Activated CD8-positive, alpha-beta T cell treated with anti-CD3 and anti-CD28 coated beads, Interleukin-2, amount 10 ng/mL, durations not matched to agents 7 days and 5 days (primary cell): ENCODE data around the gene KIAA1328. TPM values are rescaled to one million over a fixed set of nuclear protein-coding genes. Genes with fewer than 3 reads are reported as not detected.
"Not testable (repeated sequence)": the region's sequence is repeated elsewhere in the genome, so short reads cannot be mapped to it uniquely, and the experiment has no call there.

Source experiments
- ATAC-seq: fragments of 150-1000 bp; cut with Tn5 transposase; one replicate; pipeline ENCODE4 v1.10.0; 2021; ENCODE audit warnings: moderate library complexity
- CTCF ChIA-PET: fragments of 350-600 bp; sonication (Branson Sonifier 250); formaldehyde crosslinking; loops from one replicate; lab custom pipeline; 2021; ENCODE audit warnings: antibody characterized with exemption; lab: Charles Lee
- POLR2A ChIA-PET: fragments of 350-600 bp; sonication (Branson Sonifier 250); formaldehyde crosslinking; loops from one replicate; lab custom pipeline; 2021; ENCODE audit warnings: antibody characterized with exemption; lab: Charles Lee
- DNase-seq: peaks from one replicate; pipeline ENCODE4 v3.0.0-alpha.2; 2020
- H3K27ac Mint-ChIP-seq: one replicate; pipeline ENCODE4 v1.8.0; 2021; ENCODE audit warnings: mild to moderate bottlenecking, mixed read lengths
- H3K27me3 Mint-ChIP-seq: one replicate; pipeline ENCODE4 v1.8.0; 2021; ENCODE audit warnings: low read depth, mixed read lengths
- H3K36me3 Mint-ChIP-seq: one replicate; pipeline ENCODE4 v1.8.0; 2021; ENCODE audit warnings: low read depth, mixed read lengths
- H3K4me1 Mint-ChIP-seq: one replicate; pipeline ENCODE4 v1.8.0; 2021; ENCODE audit warnings: low read depth, mixed read lengths
- H3K4me3 Mint-ChIP-seq: one replicate; pipeline ENCODE4 v1.8.0; 2021; ENCODE audit warnings: mild to moderate bottlenecking, mixed read lengths
- H3K9me3 Mint-ChIP-seq: one replicate; pipeline ENCODE4 v1.8.0; 2022; ENCODE audit warnings: mixed read lengths; ENCODE audit not compliant: insufficient read depth
- total RNA-seq, 2 experiments: library from RNA; stranded (reverse); gene quantifications; one replicate each; pipeline ENCODE4 v1.2.3, GENCODE V29; 2021

Gene KIAA1328
- total RNA-seq, 2 experiments from 2014 or later: 8.4 to 8.7 TPM

GRCh38 chr18:36811955-36812354, 17.0 kb upstream of the KIAA1328 start:
- no peak overlapping the region for H3K4me3 Mint-ChIP-seq
- H3K4me1 Mint-ChIP-seq: peaks cover 3% of the 10 kb centered on the region
- ChIA-PET POLR2A (interaction anchor here (0.8 kb wide), 1 partner anchor 17 kb away, joined by 3 read pairs; the partner anchor contains the start of genes KIAA1328 and TPGS2), CTCF (interaction anchor here (5.3 kb wide), 1 partner anchor 125 kb away, joined by 50 read pairs; no protein-coding TSS in a partner anchor)
- ATAC-seq (no peak), DNase-seq (no peak)
- H3K27me3 Mint-ChIP-seq: no peaks in the 10 kb centered on the region
- H3K27ac Mint-ChIP-seq: no peak overlapping the region
- H3K9me3 Mint-ChIP-seq: no peaks in the 10 kb centered on the region
- peaks cover 47% of the 10 kb centered on the region for H3K36me3 Mint-ChIP-seq

- no peak overlapping the region for H3K4me3 Mint-ChIP-seq
- H3K36me3 Mint-ChIP-seq: peaks cover 43% of the 10 kb centered on the region
- DNase-seq (no peak), ATAC-seq (no peak)
- no peak overlapping the region for H3K27ac Mint-ChIP-seq
- ChIA-PET CTCF (interaction anchor here (0.7 to 5.3 kb wide), 2 partner anchors 125 kb away, joined by 4 to 50 read pairs; no protein-coding TSS in a partner anchor), POLR2A (interaction anchor here (0.8 kb wide), 1 partner anchor 16 kb away, joined by 3 read pairs; the partner anchor contains the start of genes KIAA1328 and TPGS2)
- no peaks in the 10 kb centered on the region for H3K9me3 Mint-ChIP-seq
- H3K4me1 Mint-ChIP-seq: peaks cover 3% of the 10 kb centered on the region
- H3K27me3 Mint-ChIP-seq: no peaks in the 10 kb centered on the region
Observed at GRCh38 chr18:36812678-36813077, 16.2 kb upstream of the KIAA1328 start.

- DNase-seq: no peak
- H3K36me3 Mint-ChIP-seq: peaks cover 43% of the 10 kb centered on the region
- H3K27me3 Mint-ChIP-seq: no peaks in the 10 kb centered on the region
- H3K27ac Mint-ChIP-seq: peak overlapping the region; percentile 19
- H3K9me3 Mint-ChIP-seq: no peaks in the 10 kb centered on the region
- ATAC-seq: no peak
- ChIA-PET POLR2A (no interaction called here), CTCF (interaction anchor here (0.7 kb wide), 1 partner anchor 126 kb away, joined by 4 read pairs; no protein-coding TSS in a partner anchor)
- H3K4me1 Mint-ChIP-seq: peaks cover 3% of the 10 kb centered on the region
- no peak overlapping the region for H3K4me3 Mint-ChIP-seq
Observed at GRCh38 chr18:36813101-36813775, 15.7 kb upstream of the KIAA1328 start.

GRCh38 chr18:36813824-36814223, 15.1 kb upstream of the KIAA1328 start:
- ChIA-PET CTCF (no interaction called here), POLR2A (no interaction called here)
- H3K9me3 Mint-ChIP-seq: no peaks in the 10 kb centered on the region
- H3K27ac Mint-ChIP-seq: no peak overlapping the region
- DNase-seq (no peak), ATAC-seq (no peak)
- no peaks in the 10 kb centered on the region for H3K27me3 Mint-ChIP-seq
- peaks cover 3% of the 10 kb centered on the region for H3K4me1 Mint-ChIP-seq
- H3K36me3 Mint-ChIP-seq: peaks cover 43% of the 10 kb centered on the region
- no peak overlapping the region for H3K4me3 Mint-ChIP-seq

GRCh38 chr18:36814994-36815393, 13.9 kb upstream of the KIAA1328 start:
- H3K27ac Mint-ChIP-seq: no peak overlapping the region
- H3K36me3 Mint-ChIP-seq: peaks cover 48% of the 10 kb centered on the region
- no peaks in the 10 kb centered on the region for H3K27me3 Mint-ChIP-seq
- ATAC-seq: no peak
- no peaks in the 10 kb centered on the region for H3K4me1 Mint-ChIP-seq
- DNase-seq: no peak
- POLR2A ChIA-PET: no interaction called here
- H3K4me3 Mint-ChIP-seq: no peak overlapping the region
- H3K9me3 Mint-ChIP-seq: no peaks in the 10 kb centered on the region
- CTCF ChIA-PET: no interaction called here

GRCh38 chr18:36816096-36816495, 12.8 kb upstream of the KIAA1328 start:
- H3K4me3 Mint-ChIP-seq, H3K9me3 Mint-ChIP-seq, DNase-seq, H3K27me3 Mint-ChIP-seq, H3K4me1 Mint-ChIP-seq, ATAC-seq, POLR2A ChIA-PET: not testable (repeated sequence)
- Mint-ChIP-seq H3K36me3 (peaks cover 52% of the 10 kb centered on the region), H3K27ac (peak overlapping the region; percentile 2)
- CTCF ChIA-PET: interaction anchor here (1.2 kb wide), 1 partner anchor 13 kb away, joined by 3 read pairs; the partner anchor contains the start of genes KIAA1328 and TPGS2

- H3K27me3 Mint-ChIP-seq: no peaks in the 10 kb centered on the region
- no peak for DNase-seq
- ATAC-seq: no peak
- ChIA-PET CTCF (interaction anchor here (1.0 to 1.3 kb wide), 2 partner anchors 9 to 12 kb away, joined by 3 read pairs; partner anchors contain the start of genes KIAA1328 and TPGS2), POLR2A (no interaction called here)
- H3K4me3 Mint-ChIP-seq: no peak overlapping the region
- no peaks in the 10 kb centered on the region for H3K4me1 Mint-ChIP-seq
- peaks cover 59% of the 10 kb centered on the region for H3K36me3 Mint-ChIP-seq
- H3K27ac Mint-ChIP-seq: no peak overlapping the region
- no peaks in the 10 kb centered on the region for H3K9me3 Mint-ChIP-seq
Observed at GRCh38 chr18:36817039-36817438, 11.9 kb upstream of the KIAA1328 start.

- Mint-ChIP-seq H3K27me3 (no peaks in the 10 kb centered on the region), H3K36me3 (peaks cover 52% of the 10 kb centered on the region), H3K4me3 (no peak overlapping the region), H3K27ac (no peak overlapping the region), H3K4me1 (peaks cover under 1% of the 10 kb centered on the region), H3K9me3 (no peaks in the 10 kb centered on the region)
- CTCF ChIA-PET: interaction anchor here (0.8 kb wide), 1 partner anchor 15 kb away, joined by 3 read pairs; no protein-coding TSS in a partner anchor
- ATAC-seq: no peak
- POLR2A ChIA-PET: no interaction called here
- no peak for DNase-seq
Observed at GRCh38 chr18:36818652-36819051, 10.3 kb upstream of the KIAA1328 start.

- peaks cover 53% of the 10 kb centered on the region for H3K36me3 Mint-ChIP-seq
- no peak for DNase-seq
- POLR2A ChIA-PET: interaction anchor here (1.2 kb wide), 1 partner anchor 9 kb away, joined by 3 read pairs; the partner anchor contains the start of genes KIAA1328 and TPGS2
- H3K4me1 Mint-ChIP-seq: peaks cover 10% of the 10 kb centered on the region
- no peaks in the 10 kb centered on the region for H3K27me3 Mint-ChIP-seq
- no peak overlapping the region for H3K27ac Mint-ChIP-seq
- CTCF ChIA-PET: no interaction called here
- no peak overlapping the region for H3K4me3 Mint-ChIP-seq
- no peaks in the 10 kb centered on the region for H3K9me3 Mint-ChIP-seq
- ATAC-seq: no peak
Observed at GRCh38 chr18:36819621-36820020, 9.3 kb upstream of the KIAA1328 start.

- no peak for DNase-seq
- no peak overlapping the region for H3K27ac Mint-ChIP-seq
- ChIA-PET CTCF (no interaction called here), POLR2A (no interaction called here)
- peaks cover 54% of the 10 kb centered on the region for H3K36me3 Mint-ChIP-seq
- no peaks in the 10 kb centered on the region for H3K9me3 Mint-ChIP-seq
- no peaks in the 10 kb centered on the region for H3K27me3 Mint-ChIP-seq
- no peak for ATAC-seq
- H3K4me3 Mint-ChIP-seq: no peak overlapping the region
- peaks cover 17% of the 10 kb centered on the region for H3K4me1 Mint-ChIP-seq
Observed at GRCh38 chr18:36821681-36822080, 7.2 kb upstream of the KIAA1328 start.

GRCh38 chr18:36825526-36825925, 3.4 kb upstream of the KIAA1328 start:
- ChIA-PET POLR2A (no interaction called here), CTCF (no interaction called here)
- Mint-ChIP-seq H3K27me3 (no peaks in the 10 kb centered on the region), H3K9me3 (no peaks in the 10 kb centered on the region), H3K27ac (no peak overlapping the region), H3K4me1 (peaks cover 38% of the 10 kb centered on the region), H3K4me3 (no peak overlapping the region), H3K36me3 (peaks cover 42% of the 10 kb centered on the region)
- DNase-seq (no peak), ATAC-seq (no peak)

GRCh38 chr18:36826556-36826955, 2.4 kb upstream of the KIAA1328 start:
- H3K4me3 Mint-ChIP-seq: no peak overlapping the region

More at GRCh38 chr18:36826556-36826955, 2.4 kb upstream of the KIAA1328 start:
- H3K36me3 Mint-ChIP-seq: peaks cover 37% of the 10 kb centered on the region
- H3K4me1 Mint-ChIP-seq: peaks cover 42% of the 10 kb centered on the region
- no peak overlapping the region for H3K27ac Mint-ChIP-seq
- DNase-seq (no peak), ATAC-seq (no peak)
- no peaks in the 10 kb centered on the region for H3K27me3 Mint-ChIP-seq
- no peaks in the 10 kb centered on the region for H3K9me3 Mint-ChIP-seq
- ChIA-PET POLR2A (no interaction called here), CTCF (interaction anchor here (1.0 to 1.1 kb wide), 2 partner anchors 16 to 139 kb away, joined by 3 to 4 read pairs; no protein-coding TSS in a partner anchor)
